ENCODE results near the gene PPARD.
"Not testable (repeated sequence)": the region's sequence is repeated elsewhere in the genome, so short reads cannot be mapped to it uniquely, and the experiment has no call there.

PPARD gene

GRCh38 chr6:35388030-35388429 lies 45.7 kb downstream of the PPARD start:
- DNase-seq = no peak

- DNase-seq = no peak
Measured at GRCh38 chr6:35388772-35389352, 46.5 kb downstream of the PPARD start.

- DNase-seq = not testable (repeated sequence)
Measured at GRCh38 chr6:35389386-35389785, 47.0 kb downstream of the PPARD start.

GRCh38 chr6:35391240-35391968 lies 49.0 kb downstream of the PPARD start:
- no peak for DNase-seq

- no peak for DNase-seq
Measured at GRCh38 chr6:35392111-35392702, 49.8 kb downstream of the PPARD start.

- DNase-seq = no peak
Measured at GRCh38 chr6:35392773-35393672, 50.7 kb downstream of the PPARD start.

GRCh38 chr6:35396991-35397390 lies 54.6 kb downstream of the PPARD start:
- DNase-seq = peak; percentile 26

GRCh38 chr6:35397806-35398418 lies 55.6 kb downstream of the PPARD start:
- no peak for DNase-seq

- DNase-seq = no peak
Measured at GRCh38 chr6:35398526-35398925, 56.2 kb downstream of the PPARD start.

GRCh38 chr6:35400111-35400510 lies 57.8 kb downstream of the PPARD start:
- no peak for DNase-seq

GRCh38 chr6:35400901-35401311 lies 58.5 kb downstream of the PPARD start:
- no peak for DNase-seq

GRCh38 chr6:35401514-35401913 lies 59.2 kb downstream of the PPARD start:
- DNase-seq = no peak

GRCh38 chr6:35402136-35402855 lies 59.9 kb downstream of the PPARD start:
- DNase-seq = no peak

- no peak for DNase-seq
Measured at GRCh38 chr6:35402856-35403191, 60.5 kb downstream of the PPARD start.

GRCh38 chr6:35403544-35404442 lies 61.4 kb downstream of the PPARD start:
- no peak for DNase-seq

- no peak for DNase-seq
Measured at GRCh38 chr6:35406711-35407485, 64.5 kb downstream of the PPARD start.

- DNase-seq = no peak
Measured at GRCh38 chr6:35409245-35409644, 66.9 kb downstream of the PPARD start.

- no peak for DNase-seq
Measured at GRCh38 chr6:35410131-35410530, 67.8 kb downstream of the PPARD start.

- no peak for DNase-seq
Measured at GRCh38 chr6:35411066-35411465, 68.7 kb downstream of the PPARD start.

- no peak for DNase-seq
Measured at GRCh38 chr6:35412102-35412501, 69.7 kb downstream of the PPARD start.
